ENCODE data around the gene VGLL4.
"Not testable (repeated sequence)": the region's sequence is repeated elsewhere in the genome, so short reads cannot be mapped to it uniquely, and the experiment has no call there.

The VGLL4 gene

DNA sequence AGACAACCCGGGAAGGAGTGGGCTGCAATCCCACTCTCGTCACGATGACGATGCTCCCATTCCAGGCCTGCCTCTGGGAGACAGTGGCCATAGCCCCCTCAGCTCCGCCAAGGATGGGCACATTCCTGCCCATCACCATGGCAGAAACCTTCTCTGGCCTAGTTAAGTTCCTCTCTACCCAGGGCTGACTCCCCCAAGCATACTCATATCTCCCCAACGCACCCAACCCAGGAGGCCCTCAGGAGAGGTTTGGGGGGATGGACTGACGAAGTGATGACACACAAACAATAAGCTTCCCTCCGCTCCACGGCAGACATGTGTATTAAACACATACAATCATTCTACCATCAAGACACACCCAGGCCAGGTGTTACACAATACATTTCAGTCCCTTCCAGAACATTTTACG lies 60.1 kb downstream of the VGLL4 start:
- DNase-seq (ENCODE audit: low spot score), result no peak

DNA sequence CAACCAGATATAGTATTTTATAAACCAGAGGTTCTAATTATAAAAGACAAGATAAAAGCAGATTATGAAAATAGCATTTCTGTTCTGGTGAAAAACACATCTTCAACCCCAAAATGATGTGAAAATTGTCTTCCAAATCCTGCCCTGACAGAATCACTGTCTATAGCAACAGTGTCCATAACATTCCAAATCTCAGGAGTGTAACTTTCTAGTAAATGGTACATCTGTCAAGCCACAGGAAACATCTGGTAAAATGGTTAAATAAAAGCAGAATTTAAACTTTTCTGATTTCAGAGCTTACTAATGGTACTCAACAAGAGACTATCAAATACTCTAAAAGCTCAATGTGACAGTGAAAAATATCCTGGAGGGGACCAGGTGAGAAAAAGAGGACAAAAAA lies 60.5 kb downstream of the VGLL4 start:
- no peak for DNase-seq (ENCODE audit: low spot score)

DNA sequence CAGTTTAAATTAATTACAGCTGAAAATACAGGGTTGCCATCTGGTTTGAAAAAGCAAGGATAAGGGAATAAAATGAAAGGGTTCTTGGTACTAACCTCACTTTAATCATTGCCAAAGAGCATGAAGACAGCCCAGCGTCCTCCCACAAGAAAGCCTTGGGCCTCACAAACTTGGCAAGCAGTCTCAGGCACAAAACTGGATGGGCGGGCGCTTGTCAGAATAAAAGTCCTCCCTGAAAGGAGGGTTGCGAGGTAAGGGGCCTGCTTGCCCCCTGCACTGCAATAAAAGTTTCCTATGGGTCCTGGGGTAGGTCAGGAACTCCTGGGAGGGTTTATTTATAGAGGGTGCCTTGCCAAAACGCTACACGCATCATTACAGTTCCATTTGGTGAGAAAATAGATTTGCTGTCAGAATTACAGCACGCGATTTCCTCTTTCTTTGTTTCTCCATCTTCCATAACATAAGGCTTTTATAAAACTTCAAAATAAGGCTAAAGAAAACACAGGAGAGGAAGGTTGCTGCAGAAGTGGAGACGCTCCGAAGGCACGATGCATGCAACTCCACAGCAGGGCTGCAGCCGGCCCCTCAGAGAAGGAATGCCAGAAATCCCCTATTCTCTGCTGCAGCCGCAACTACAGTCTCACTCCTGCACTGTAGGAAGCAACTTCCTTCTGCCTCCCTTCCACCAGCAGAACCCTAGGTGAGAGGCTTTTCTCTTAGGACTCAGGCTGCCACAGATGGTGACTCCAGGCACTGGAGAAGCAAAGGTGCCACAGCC lies 61.3 kb downstream of the VGLL4 start:
- no peak for DNase-seq (ENCODE audit: low spot score)

DNA sequence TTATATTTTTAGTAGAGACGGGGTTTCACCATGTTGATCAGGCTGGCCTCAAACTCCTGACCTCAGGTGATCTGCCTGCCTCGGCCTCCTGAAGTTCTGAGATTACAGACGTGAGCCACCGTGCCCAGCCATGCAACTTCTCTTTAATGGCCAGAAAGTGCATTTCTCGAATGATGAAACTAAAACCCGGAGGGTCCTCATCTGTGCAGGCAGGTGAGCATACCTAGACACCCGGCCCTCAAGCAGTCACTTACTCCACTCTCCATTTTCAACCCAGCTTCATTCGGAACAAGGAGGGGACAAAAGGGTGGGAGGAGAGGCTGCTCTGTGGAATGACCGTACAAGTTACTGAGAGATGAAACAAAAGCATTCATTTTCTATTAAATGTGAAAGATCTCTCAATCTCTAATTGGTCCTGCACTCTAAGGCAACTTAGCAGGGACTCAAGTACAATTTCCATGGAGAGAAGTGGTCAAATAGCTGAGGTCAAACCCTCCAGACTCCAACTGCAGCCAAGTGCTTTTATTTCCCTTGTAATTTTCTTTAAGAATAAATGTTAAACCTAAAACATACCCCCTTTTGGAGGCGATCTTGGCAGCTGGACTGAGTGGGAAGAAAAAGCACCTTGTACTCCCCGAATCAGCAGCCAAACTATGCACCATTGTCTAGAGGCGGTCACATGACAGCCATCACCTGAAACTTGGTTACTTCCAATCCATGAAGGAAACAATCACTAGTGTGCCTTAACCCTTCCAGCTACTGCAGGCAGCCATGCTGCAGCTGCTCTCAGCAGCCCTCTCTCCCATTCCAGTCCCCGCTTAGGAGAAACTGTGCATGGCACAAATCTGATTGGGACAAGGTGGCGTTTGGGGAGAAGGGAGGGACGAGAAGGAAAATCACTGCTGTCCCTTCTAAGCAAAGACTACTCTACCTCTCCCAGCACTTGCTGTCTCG lies 62.2 kb downstream of the VGLL4 start:
- no peak for DNase-seq (ENCODE audit: low spot score)

DNA sequence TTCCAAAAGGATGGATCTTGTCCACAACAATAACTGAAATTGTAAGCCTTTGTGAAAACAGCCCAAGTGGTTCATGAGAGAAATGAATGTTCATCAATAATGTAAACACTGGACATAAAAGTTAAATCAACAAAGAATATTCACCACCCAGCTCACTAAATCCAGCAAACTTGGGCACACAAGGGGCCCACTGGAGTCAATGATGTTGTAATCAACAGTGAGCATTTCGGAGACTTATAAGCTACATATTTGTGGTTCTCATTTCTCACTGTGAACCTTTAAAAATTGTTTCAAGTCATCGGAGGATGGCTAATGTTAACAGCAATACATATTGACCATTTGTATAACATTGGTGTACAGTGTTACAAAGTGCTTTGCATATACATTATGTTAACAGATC lies 63.1 kb downstream of the VGLL4 start:
- DNase-seq (ENCODE audit: low spot score), result no peak

DNA sequence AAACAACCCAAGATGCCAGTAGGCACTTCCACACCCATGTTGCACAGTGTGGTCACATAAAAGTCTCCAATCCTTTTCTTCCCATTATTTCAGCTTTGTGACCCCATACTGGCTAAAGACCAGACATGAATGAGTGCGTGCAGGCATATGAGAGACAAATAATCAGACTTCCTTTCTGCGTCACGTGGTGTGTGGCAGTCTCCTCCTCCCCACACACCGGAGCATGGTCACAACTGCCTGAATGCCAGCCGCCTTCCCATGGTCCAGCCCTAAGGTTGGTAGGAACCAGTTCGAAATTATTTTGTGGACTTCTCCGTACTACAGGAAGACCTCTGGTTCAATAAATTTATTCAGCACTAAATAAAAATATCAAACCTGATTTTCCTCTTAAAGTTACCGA lies 65.5 kb downstream of the VGLL4 start:
- no peak for DNase-seq (ENCODE audit: low spot score)

DNA sequence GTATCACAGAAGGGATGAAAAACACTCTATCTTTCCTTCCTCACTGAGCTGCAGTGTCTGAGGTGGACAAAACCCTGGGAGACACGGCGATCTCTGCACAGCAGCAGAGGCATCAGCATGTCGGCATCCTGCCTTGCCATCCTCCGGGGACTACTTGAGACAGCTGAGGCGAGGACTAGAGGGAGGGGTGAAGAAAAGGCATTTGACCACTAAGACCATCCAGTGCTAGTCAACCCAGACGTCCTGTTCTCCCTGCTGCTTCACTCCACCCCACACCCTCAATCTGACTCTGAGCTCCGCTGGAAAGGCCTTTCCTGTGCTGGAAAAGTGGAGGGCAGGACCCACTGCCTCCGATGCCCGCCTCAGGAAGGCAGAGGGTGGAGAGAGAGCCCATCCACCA lies 67.3 kb downstream of the VGLL4 start:
- no peak for DNase-seq (ENCODE audit: low spot score)

DNA sequence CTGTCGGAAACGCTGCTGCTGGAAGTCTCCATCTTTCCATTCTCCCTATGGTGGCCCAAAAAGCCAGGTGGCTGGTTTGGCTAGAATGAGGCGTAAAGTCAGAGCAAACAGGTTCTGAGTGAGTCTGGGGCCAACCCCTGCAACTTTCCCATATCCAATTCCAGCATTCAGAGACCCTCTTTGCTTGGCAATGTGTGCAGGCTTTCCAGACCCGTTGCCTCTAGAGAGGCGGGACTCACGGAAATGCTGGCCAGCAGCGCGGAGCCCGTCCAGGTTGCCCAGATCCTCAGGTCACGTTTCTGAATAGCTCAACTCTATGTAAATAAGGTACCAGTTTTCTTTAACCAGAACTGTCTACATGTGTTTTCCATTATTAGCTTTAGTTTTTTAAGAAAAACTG lies 68.0 kb downstream of the VGLL4 start:
- DNase-seq (ENCODE audit: low spot score), result no peak

DNA sequence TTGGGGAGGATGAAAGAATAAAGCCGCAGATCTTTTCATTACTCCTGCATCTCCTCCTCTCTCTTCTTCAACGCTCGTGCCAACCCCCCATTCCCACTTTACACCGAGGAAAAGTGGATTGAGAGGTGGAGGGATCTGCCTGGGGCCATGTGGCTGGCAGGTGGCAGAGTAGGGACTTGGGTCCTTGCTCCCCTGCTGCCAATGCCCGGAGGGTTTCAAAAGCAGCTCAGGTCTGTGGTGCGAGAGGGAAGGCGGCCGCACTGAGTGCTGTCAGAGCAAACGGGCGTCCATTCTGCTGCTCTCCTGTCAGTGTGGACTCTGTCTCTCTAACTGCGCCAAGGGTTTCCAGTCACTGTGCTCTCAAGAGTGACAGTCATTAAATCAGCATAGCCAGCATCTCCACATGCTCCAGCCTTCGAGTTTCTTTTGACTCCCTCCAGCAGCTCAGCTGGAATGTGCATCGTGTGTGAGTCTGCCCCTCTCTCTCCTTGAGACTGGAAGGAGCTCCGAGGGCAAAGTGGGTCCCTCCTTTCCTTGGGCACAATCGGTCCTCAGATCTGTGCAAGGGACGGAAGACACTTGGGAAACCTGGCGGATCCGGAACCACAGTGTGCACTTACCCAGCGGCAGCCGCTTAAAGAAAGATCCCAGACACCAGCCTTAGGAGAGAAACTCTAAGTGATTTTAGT lies 68.6 kb downstream of the VGLL4 start:
- no peak for DNase-seq (ENCODE audit: low spot score)

DNA sequence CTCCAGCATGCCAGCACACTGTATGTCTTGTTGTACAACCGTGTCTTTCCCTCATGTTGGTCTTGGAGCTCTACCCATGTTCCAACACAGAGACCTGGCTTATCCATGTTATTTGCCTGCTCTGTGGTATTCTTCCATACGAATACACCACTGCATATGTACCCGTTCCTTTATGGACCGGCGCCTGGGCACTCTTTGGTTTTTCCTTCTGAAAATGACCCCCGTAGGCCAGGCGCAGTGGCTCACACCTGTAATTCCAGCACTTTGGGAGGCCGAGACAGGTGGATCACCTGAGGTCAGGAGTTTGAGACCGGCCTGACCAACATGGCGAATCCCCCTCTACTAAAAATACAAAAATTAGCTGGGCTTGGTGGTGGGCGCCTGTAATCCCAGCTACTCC lies 71.1 kb downstream of the VGLL4 start:
- DNase-seq (ENCODE audit: low spot score), result not testable (repeated sequence)

DNA sequence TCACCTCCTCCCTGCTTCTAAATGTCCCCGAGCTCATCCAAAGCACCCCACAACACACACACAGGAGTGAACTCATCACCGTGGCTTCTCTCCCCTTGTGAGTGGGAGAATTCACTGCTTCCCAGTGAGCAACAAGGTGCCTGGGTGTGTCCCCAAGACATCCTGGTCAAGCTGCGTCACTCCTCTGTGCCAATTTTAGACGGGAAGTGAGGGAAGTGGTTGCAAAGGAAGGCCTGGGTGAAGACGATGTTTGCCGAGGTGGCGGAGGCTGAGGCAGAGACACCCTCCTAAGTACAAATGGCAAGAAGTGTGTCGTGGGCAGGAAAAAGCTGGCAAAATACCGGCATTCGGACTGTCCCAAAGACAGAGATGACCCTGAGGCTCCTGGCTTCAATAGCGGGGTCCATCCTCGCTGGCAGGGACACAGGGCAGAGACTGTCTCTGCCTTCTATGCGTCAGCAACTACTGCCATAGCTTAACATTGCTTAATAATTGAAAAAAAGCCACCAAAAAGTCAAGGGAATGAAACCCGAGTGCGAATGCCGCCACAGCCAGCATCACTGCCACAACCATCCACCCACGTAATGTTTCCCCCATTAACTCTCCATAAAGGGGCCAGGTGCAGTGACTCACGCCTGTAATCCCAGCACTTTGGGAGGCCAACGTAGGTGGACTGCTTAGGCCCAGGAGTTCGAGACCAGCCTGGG lies 72.8 kb downstream of the VGLL4 start:
- DNase-seq (ENCODE audit: low spot score), result no peak

DNA sequence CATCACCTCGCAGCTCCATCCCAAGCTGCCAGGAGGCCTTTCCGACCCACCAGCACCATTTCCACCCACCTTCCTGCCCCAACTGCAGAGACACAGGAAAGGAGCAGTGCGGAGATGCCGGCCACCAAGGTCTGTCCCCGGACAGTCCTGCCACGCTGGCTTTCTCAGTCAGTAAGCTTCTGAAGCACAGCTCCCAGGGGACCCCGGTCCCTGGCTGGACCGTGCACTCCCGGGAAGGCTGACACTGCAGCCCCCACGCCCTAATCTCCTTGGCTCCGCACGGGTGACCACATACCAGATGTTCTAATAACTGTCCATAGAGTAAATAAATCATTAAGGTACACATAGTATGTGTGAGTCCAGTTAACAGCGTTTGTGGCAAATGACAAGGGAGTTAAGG lies 73.5 kb downstream of the VGLL4 start:
- DNase-seq (ENCODE audit: low spot score), result no peak

DNA sequence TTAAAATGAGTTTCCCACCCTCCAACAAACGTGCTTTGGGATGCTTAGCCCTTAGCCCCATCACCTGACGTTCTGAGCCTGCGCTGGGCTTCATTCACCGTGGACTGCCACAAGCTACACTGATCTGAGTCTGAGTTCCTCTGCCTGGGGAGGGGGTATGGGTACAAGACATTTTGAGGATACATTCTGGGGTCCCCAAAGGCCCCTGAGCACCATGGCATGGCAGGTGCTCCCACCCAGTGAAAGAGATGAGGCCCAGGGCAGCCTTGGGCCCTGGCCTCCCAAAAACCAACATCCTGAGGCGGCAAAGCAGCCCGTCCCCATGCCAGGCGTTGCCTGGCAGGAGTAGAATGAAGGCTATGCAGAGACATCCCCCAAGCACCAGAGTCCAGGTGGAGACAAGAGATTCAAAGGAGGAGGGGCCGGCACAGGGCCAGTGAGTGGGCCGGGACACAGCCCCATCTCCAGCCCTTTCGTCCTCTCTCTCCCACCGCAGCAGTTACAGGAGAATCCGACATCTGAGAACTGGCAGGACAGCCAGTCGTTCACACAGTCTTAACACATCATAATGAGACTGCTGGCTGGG lies 74.5 kb downstream of the VGLL4 start:
- no peak for DNase-seq (ENCODE audit: low spot score)

DNA sequence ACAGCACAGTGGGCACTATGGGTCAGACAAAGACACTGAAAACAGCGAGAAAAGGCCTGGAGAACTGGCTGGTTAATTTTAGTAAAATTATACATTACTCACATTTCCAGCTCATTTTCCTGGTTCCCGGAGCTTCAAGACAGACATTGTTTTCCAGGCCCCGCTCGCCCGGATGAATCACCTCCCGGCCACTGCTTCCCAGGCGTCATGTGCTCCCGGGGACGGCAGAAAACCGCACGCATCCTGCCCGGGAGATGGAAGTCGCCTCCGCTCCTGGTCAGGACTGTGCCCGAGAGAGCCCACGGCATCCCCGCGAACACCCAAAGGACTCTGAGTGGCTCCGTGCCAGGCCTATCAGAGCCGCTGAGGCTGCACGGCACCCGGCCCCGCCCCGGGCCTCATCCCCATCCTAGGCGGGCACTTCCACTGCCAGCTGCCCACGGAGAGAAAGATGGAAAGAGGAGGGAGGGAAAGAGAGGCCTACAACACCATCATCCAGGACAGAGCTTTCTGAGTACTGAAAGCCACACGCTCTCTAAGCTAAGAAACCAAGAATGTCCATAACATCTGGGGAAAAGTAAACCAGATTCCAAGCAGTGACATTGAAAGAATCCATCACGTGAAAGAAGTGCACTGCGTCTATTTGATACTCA lies 75.1 kb downstream of the VGLL4 start:
- no peak for DNase-seq (ENCODE audit: low spot score)

DNA sequence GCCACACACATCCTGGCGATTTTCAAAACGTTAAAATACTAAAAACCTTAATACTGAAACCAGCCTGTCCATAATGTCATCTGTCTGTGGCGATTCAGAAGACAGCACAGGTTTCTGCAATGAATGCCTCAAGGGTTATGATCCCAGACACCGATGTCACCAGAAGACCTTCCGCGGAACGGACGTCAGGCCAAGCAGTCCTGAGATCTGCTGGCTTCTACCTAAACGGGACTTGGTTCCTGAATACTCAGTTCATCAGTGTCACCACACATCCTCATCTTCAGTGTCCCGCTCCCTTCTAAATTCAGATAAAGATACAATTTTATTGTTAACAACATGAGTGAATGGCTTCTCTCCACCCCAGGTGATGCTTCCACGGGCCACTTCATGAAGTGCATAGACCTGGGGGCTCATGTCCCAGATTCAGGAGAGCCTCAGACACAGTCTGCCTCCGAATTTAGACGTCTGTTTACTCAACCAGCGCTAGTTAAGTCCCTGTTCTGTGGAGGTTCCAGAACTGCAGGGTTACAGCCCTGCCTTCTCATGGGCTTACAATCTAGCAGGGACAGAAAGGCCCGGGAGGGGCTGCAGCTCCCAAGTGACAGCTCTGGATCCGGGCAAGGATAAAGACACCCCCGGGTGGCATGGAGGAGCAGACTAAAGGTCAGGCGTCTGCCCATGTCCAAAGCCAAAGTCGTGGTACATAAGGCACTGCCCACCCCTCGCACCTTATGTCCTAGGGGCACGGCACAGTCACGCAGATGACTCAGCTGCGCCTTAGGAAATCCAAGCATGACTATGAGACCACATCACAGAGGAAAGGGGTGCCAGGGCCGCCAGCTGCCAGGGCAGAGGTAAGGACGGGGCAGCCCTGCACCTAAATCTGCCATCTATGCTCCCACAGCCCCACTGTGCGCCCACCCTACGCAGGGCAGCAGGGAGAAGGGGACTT lies 75.9 kb downstream of the VGLL4 start:
- DNase-seq (ENCODE audit: low spot score), result no peak

DNA sequence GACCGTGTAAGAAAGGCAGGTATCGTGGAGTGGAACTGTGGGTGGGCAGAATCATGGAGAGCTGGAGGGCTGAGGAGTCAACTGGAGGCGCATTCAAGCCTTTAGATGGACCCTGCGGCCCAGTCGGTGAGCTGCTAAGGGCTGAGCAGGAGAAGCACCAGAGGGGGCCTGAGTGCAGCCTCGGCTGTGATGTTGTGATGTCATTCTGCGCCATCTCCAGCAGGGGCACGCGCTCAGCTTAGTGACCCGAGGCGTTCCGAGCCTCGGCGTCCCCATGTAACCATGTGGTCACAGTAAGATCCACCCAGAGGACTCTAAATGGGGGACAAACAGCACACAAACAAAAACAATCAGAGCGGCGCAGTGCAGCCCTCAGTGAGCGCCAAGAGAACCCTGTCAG lies 76.8 kb downstream of the VGLL4 start:
- no peak for DNase-seq (ENCODE audit: low spot score)

DNA sequence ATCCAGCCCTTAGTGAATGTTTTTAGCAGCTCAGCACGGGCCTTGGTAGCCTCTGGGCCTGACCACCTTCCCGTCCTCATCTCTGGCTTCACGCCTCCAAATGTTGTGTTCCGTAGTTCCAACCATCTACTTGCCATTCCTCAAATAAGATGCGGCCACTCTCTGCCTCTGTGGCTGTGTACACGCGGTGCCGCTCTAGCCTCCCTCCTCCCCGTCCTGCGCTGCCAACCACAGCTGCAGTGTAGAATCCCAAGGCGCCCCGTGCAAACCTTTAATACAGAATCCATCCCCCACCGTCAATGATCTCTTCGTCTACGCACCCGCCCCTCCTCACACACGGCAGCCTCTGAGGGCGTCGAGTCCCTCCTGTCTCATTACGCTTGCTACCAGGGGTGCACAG lies 77.2 kb downstream of the VGLL4 start:
- DNase-seq (ENCODE audit: low spot score), result no peak

DNA sequence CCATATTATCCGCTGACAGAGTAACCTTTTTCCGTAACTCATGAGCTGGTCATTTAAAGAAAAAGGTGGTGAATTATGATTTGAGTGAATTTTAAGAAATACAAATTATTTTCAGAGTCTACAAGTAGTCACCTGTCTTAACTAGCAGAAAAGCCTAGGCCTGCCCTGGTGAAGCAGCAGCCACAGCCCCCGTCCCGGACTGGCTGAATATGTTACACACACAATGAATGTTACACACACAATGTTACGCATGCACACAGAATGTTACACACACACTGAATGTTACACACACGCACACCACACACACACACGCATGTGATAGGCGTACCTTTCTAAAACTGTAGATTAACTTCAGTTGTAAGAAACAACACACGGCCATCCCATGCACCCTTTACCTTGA lies 77.8 kb downstream of the VGLL4 start:
- DNase-seq (ENCODE audit: low spot score), result no peak

DNA sequence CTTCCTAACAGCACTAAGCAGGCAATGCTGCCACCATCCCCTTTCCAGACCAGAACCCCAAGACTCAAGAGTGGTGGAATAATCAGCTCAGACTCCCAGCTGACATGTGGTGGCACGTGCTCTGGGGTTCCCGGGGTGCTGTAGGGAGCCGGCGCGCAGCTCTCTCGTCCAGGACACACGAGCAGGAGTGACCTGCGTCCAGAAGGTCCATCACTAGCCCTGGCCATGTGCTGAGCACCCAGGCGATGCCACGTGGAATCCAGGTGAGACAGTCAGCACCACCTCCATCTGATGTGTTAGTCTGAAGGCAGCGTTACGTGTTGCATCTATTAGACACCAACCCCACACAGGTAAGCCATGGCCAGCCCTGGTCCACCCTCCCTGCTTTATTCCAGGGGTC lies 78.2 kb downstream of the VGLL4 start:
- DNase-seq (ENCODE audit: low spot score), result no peak

DNA sequence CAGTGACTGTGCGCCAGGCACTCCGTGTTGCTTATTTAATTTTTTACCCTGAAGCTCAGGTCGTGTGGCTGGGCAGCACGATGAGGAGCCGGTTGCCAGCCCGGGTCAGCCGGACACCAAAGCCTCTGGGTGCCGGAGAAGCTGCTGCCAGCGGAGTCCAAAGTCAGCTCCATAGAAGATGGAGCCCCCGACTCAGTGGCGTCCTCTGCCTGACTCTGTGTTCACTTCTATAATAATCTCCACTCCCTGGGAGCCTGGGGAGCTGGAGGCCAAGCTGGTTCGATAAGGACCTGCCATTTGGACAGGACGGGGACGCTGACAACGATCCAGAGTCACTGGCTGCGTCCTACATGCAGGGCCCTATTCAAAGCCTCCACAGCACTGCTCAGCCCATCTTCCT lies 78.6 kb downstream of the VGLL4 start:
- DNase-seq (ENCODE audit: low spot score), result no peak

Data from hematopoietic multipotent progenitor cell treated with erythropoietin and hydrocortisone succinate and interleukin-3 and kit ligand, for 15 days (in vitro differentiated cells).